Loucy (cell line): ENCODE data around the gene ANXA3.

Experiments
- CTCF ChIP-seq: fragments of 200-600 bp; sonication (generic); conservative IDR thresholded peaks from 2 replicates; pipeline ENCODE4 v1.5.1; 2014; ENCODE audit warnings: mild to moderate bottlenecking, antibody characterized with exemption, low read length
- EZH2phosphoT487 ChIP-seq: fragments of 200-600 bp; IDR thresholded peaks from 2 replicates; pipeline ENCODE4 v1.6.1; 2018; ENCODE audit warnings: antibody characterized with exemption, mild to moderate bottlenecking, moderate library complexity, borderline replicate concordance

- TF ChIP-seq CTCF, result no peak
- TF ChIP-seq EZH2phosphoT487, result no peak
Observed at GRCh38 chr4:78588894-78589545, 37.5 kb downstream of the ANXA3 start.
